ENCODE data around the gene L3HYPDH.

L3HYPDH gene

DNA sequence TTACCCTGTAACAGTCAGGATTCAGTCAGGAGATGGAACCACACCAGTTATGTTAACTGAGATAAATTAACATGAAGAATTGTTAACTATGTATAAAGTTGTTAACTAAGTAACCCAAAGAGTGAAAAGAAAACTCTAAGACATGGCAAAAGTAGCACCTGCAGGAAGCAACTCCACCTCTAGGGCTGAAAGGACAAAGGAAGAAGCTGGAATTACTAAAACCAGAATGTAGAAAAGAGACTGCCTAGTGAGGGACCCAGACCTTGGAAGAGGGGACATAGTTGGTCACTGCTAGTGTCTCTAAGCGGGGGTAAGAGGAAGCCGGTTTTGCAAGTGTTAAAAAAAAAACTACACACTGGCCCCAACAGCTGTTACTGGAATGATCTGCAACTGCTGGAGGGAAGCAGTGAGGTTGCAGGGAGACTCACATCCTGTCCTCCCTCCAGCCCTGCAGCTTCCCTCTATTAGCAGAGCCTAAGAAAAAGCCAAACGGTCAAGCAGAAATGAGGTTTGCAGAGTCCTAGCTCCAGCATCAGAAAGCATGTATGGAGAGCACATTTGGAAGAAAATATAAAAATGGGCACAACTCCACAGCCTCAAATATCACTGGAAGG lies 58.8 kb downstream of the L3HYPDH start:
- H3K27me3 ChIP-seq (ENCODE audit: insufficient read depth, poor library complexity, severe bottlenecking), result no peaks in the 10 kb centered on the region
- H3K27ac ChIP-seq (replicated peaks), result no peak overlapping the region; the same call in 1 of the 2 replicates
- H3K4me3 ChIP-seq (replicated peaks; ENCODE audit: insufficient read depth, low read length), result no peak overlapping the region
- TF ChIP-seq GABPA (IDR thresholded peaks at IDR 0.05; ENCODE audit: low read depth) (no peak), POLR2AphosphoS5 (IDR thresholded peaks at IDR 0.05; ENCODE audit: low read depth) (peak; percentile 24; the same call in 1 of the 2 replicates), SPI1 (IDR thresholded peaks at IDR 0.05; ENCODE audit: borderline replicate concordance, low read depth) (peak; percentile 13; the same call in 1 of the 2 replicates)
- TF ChIP-seq, protein P1, sequence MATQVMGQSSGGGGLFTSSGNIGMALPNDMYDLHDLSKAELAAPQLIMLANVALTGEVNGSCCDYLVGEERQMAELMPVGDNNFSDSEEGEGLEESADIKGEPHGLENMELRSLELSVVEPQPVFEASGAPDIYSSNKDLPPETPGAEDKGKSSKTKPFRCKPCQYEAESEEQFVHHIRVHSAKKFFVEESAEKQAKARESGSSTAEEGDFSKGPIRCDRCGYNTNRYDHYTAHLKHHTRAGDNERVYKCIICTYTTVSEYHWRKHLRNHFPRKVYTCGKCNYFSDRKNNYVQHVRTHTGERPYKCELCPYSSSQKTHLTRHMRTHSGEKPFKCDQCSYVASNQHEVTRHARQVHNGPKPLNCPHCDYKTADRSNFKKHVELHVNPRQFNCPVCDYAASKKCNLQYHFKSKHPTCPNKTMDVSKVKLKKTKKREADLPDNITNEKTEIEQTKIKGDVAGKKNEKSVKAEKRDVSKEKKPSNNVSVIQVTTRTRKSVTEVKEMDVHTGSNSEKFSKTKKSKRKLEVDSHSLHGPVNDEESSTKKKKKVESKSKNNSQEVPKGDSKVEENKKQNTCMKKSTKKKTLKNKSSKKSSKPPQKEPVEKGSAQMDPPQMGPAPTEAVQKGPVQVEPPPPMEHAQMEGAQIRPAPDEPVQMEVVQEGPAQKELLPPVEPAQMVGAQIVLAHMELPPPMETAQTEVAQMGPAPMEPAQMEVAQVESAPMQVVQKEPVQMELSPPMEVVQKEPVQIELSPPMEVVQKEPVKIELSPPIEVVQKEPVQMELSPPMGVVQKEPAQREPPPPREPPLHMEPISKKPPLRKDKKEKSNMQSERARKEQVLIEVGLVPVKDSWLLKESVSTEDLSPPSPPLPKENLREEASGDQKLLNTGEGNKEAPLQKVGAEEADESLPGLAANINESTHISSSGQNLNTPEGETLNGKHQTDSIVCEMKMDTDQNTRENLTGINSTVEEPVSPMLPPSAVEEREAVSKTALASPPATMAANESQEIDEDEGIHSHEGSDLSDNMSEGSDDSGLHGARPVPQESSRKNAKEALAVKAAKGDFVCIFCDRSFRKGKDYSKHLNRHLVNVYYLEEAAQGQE (IDR thresholded peaks at IDR 0.05; ENCODE audit: insufficient replicate concordance, low read depth), result no peak
- TF ChIP-seq, protein P2, sequence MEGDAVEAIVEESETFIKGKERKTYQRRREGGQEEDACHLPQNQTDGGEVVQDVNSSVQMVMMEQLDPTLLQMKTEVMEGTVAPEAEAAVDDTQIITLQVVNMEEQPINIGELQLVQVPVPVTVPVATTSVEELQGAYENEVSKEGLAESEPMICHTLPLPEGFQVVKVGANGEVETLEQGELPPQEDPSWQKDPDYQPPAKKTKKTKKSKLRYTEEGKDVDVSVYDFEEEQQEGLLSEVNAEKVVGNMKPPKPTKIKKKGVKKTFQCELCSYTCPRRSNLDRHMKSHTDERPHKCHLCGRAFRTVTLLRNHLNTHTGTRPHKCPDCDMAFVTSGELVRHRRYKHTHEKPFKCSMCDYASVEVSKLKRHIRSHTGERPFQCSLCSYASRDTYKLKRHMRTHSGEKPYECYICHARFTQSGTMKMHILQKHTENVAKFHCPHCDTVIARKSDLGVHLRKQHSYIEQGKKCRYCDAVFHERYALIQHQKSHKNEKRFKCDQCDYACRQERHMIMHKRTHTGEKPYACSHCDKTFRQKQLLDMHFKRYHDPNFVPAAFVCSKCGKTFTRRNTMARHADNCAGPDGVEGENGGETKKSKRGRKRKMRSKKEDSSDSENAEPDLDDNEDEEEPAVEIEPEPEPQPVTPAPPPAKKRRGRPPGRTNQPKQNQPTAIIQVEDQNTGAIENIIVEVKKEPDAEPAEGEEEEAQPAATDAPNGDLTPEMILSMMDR (IDR thresholded peaks at IDR 0.05; ENCODE audit: insufficient read depth, low read length), result no peak
- peak; percentile 47 to 49 for DNase-seq (ENCODE audit: low read depth in 1 of 2, low spot score in 1 of 2)

DNA sequence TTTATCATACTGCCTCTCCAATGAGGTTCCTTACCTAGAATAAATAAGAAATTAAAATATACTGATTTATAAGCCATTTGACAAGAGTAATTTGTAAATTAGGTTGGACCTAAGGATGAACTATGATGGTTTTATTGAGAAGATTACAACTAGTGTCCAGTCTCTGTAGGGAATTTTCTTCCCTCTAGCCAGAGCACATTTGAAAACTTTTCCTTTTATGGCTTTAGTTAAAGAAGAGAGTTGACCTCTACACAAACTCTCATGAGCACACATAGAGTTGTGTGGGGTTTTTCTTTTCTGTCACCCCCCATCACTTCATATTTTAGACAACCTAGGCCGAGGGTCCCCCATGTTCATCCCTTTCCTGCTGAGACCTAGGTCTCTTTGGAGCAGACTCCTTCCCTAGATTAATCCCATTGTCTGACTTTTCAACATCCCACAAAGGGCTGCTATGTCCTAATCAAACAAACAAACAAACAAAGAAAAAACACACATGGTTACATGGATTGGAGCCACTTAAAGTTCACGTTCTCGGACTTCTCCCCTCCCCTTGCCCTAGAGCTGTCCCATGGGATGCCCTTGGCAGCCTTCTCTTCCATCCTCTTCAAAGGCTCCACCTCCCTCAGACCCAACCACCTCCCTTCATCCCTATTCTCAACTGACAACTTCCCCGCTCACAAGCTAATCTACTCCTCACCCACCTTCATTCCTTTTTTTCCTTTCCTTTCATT lies 59.7 kb downstream of the L3HYPDH start:
- Histone ChIP-seq H3K27ac (replicated peaks) (no peak overlapping the region), H3K27me3 (ENCODE audit: insufficient read depth, poor library complexity, severe bottlenecking) (no peaks in the 10 kb centered on the region), H3K4me3 (replicated peaks; ENCODE audit: insufficient read depth, low read length) (no peak overlapping the region)
- TF ChIP-seq, protein P1 (IDR thresholded peaks at IDR 0.05; ENCODE audit: insufficient replicate concordance, low read depth), result no peak
- no peak for DNase-seq (ENCODE audit: low read depth in 1 of 2, low spot score in 1 of 2)

Data from HL-60 (cell line).